Endothelial cell (in vitro differentiated cells): ENCODE measurements around the gene MYOCD. TPM values are rescaled to one million over a fixed set of nuclear protein-coding genes. Genes with fewer than 3 reads are reported as not detected.

ENCODE experiments used
- DNase-seq: peaks from one replicate; pipeline ENCODE4 v3.0.0; 2021; ENCODE audit warnings: low spot score
- H3K27ac Mint-ChIP-seq: one replicate; pipeline ENCODE4 v1.8.0; 2021; ENCODE audit warnings: mixed read lengths, inconsistent platforms; ENCODE audit not compliant: unreplicated experiment
- H3K27me3 Mint-ChIP-seq: one replicate; pipeline ENCODE4 v1.8.0; 2021; ENCODE audit warnings: mild to moderate bottlenecking, moderate library complexity, mixed read lengths, inconsistent platforms; ENCODE audit not compliant: unreplicated experiment
- H3K36me3 Mint-ChIP-seq: one replicate; pipeline ENCODE4 v1.8.0; 2021; ENCODE audit warnings: mild to moderate bottlenecking, low read depth, mixed read lengths, inconsistent platforms; ENCODE audit not compliant: unreplicated experiment
- H3K4me1 Mint-ChIP-seq: one replicate; pipeline ENCODE4 v1.8.0; 2021; ENCODE audit warnings: mild to moderate bottlenecking, mixed read lengths, inconsistent platforms; ENCODE audit not compliant: unreplicated experiment
- H3K4me3 Mint-ChIP-seq: one replicate; pipeline ENCODE4 v1.8.0; 2021; ENCODE audit warnings: mild to moderate bottlenecking, mixed read lengths, inconsistent platforms; ENCODE audit not compliant: unreplicated experiment
- H3K9me3 Mint-ChIP-seq: one replicate; pipeline ENCODE4 v1.8.0; 2021; ENCODE audit warnings: mixed read lengths, inconsistent platforms; ENCODE audit not compliant: unreplicated experiment
- CTCF ChIP-seq: fragments of 200-600 bp; sonication (generic); IDR thresholded peaks from one replicate; pipeline ENCODE4 v1.5.0; 2021; ENCODE audit warnings: antibody characterized with exemption; ENCODE audit not compliant: unreplicated experiment
- total RNA-seq: library from RNA; stranded (reverse); fragmentation: NEBNext Ultra II Directional; extraction: Animal tissue kit (Norgen Biotek cat#: 25700); gene quantifications from one replicate; pipeline ENCODE4 v1.2.1, GENCODE V29; 2021; ENCODE audit not compliant: unreplicated experiment

MYOCD gene
- total RNA-seq, 1 donor from 2014 or later = 0.38 TPM

GRCh38 chr17:12620200-12620720, 45.4 kb upstream of the MYOCD start:
- Mint-ChIP-seq H3K27ac (no peak overlapping the region), H3K36me3 (no peaks in the 10 kb centered on the region), H3K4me1 (no peaks in the 10 kb centered on the region), H3K4me3 (no peak overlapping the region), H3K27me3 (no peaks in the 10 kb centered on the region), H3K9me3 (no peaks in the 10 kb centered on the region)
- no peak for DNase-seq
- TF ChIP-seq CTCF = no peak

DNA sequence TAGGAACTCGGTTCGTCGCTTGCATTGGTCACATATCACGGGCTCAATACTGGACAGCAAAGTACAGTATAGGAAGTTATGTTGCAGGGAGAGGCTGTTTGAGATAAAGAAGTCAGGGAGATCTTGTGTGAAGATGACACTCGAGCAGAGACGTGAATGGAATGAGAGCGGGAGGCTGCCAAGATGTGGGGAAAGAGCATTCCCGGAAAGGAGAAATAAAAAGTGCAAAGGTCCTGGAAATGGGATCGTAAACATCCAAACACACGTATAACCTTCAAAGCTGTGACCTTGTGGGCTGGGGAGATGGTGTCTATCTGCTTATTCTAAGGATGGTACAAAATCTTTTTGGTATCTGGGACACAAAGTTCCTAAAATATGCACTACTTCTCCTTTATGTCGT, 43.0 kb upstream of the MYOCD start:
- Mint-ChIP-seq H3K27ac (no peak overlapping the region), H3K4me3 (no peak overlapping the region), H3K9me3 (no peaks in the 10 kb centered on the region), H3K4me1 (no peaks in the 10 kb centered on the region), H3K36me3 (no peaks in the 10 kb centered on the region), H3K27me3 (no peaks in the 10 kb centered on the region)
- TF ChIP-seq CTCF = no peak
- DNase-seq = no peak

GRCh38 chr17:12623220-12623848, 42.4 kb upstream of the MYOCD start:
- no peak overlapping the region for H3K27ac Mint-ChIP-seq
- no peak for DNase-seq
- no peak overlapping the region for H3K4me3 Mint-ChIP-seq
- H3K4me1 Mint-ChIP-seq = no peaks in the 10 kb centered on the region
- H3K36me3 Mint-ChIP-seq = no peaks in the 10 kb centered on the region
- no peaks in the 10 kb centered on the region for H3K9me3 Mint-ChIP-seq
- TF ChIP-seq CTCF = no peak
- H3K27me3 Mint-ChIP-seq = no peaks in the 10 kb centered on the region

DNA sequence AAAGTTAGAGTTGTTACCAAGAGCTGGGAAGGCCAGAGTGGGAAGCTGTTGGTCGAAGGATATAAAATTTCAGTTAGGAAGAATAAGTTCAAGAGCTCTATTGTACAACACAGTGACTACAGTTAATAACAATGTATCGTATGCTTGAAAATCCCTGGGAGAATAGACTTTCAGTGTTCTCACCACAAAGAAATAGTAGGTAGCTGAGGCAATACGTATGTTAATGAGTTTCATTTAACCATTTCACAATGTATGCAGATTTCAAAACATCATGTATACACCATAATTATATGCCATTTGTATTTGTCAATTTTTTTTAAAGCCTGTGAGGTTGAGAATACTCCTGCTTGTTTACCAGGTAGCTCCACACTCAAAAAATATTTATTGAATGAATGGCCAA, 41.5 kb upstream of the MYOCD start:
- Mint-ChIP-seq H3K36me3 (no peaks in the 10 kb centered on the region), H3K27me3 (no peaks in the 10 kb centered on the region), H3K9me3 (no peaks in the 10 kb centered on the region), H3K4me1 (no peaks in the 10 kb centered on the region), H3K4me3 (no peak overlapping the region), H3K27ac (no peak overlapping the region)
- no peak for TF ChIP-seq CTCF
- no peak for DNase-seq

DNA sequence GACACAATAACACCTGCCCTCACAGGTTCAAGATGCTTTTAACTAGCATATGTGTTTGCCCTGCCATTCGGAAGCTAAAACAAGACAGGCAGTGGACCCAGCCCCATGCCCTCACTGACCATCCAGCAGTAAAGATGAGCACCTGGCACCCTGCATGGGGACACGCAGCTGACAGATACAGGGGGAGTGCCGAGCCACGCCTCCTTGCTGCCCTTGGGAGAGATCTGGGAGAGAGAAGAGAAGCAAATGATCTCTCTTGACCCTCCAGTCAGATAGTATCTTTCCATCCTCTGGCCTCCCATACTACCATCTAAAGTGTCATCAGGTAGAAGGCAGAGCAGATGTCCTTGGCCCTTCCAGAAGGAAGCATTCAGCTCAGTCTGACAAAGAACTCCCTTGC, 40.6 kb upstream of the MYOCD start:
- TF ChIP-seq CTCF = no peak
- Mint-ChIP-seq H3K4me1 (no peaks in the 10 kb centered on the region), H3K36me3 (no peaks in the 10 kb centered on the region), H3K4me3 (no peak overlapping the region), H3K9me3 (no peaks in the 10 kb centered on the region), H3K27me3 (no peaks in the 10 kb centered on the region), H3K27ac (no peak overlapping the region)
- no peak for DNase-seq
